Liver (tissue), 9 donors: ENCODE results near the gene FHDC1. TPM values are rescaled to one million over a fixed set of nuclear protein-coding genes. Genes with fewer than 3 reads are reported as not detected.

Experiments
- DNase-seq: peaks from one replicate; pipeline ENCODE4 v3.0.0-alpha.2; 2017; ENCODE audit warnings: low spot score
- H3K27ac ChIP-seq, 2 donors: one replicate each; pipeline ENCODE4 v1.7.0; 2013; ENCODE audit warnings: inconsistent platforms in 2 of 2, low read length in 2 of 2, control low read depth in 1 of 2, low read depth in 1 of 2, mild to moderate bottlenecking in 1 of 2
- H3K27me3 ChIP-seq, 4 donors: one replicate each; pipeline versions ENCODE4 v1.6.1 to v1.7.0; 2013; ENCODE audit warnings: low read length in 3 of 4, inconsistent platforms in 1 of 4, mild to moderate bottlenecking in 1 of 4, moderate library complexity in 1 of 4; ENCODE audit not compliant: control insufficient read depth in 4 of 4, insufficient read depth in 4 of 4
- H3K36me3 ChIP-seq, 4 donors: one replicate each; pipeline versions ENCODE4 v1.6.1 to v1.7.0; 2013; ENCODE audit warnings: low read length in 3 of 4, mild to moderate bottlenecking in 3 of 4, low read depth in 1 of 4, moderate library complexity in 1 of 4; ENCODE audit not compliant: control insufficient read depth in 4 of 4, insufficient read depth in 3 of 4
- H3K4me1 ChIP-seq, 4 donors: one replicate each; pipeline versions ENCODE4 v1.6.1 to v1.7.0; 2013; ENCODE audit warnings: low read length in 3 of 4, mild to moderate bottlenecking in 3 of 4, moderate library complexity in 1 of 4; ENCODE audit not compliant: control insufficient read depth in 4 of 4, insufficient read depth in 4 of 4
- H3K4me3 ChIP-seq, 3 donors: one replicate each; pipeline versions ENCODE4 v1.6.1 to v1.7.0; 2013; ENCODE audit warnings: low read length in 3 of 3, control low read depth in 1 of 3, low read depth in 1 of 3, mild to moderate bottlenecking in 1 of 3
- H3K9ac ChIP-seq, 2 donors: one replicate each; pipeline ENCODE4 v1.7.0; 2013; ENCODE audit warnings: low read length in 2 of 2, mild to moderate bottlenecking in 2 of 2, moderate library complexity in 2 of 2, control low read depth in 1 of 2, low read depth in 1 of 2
- H3K9me3 ChIP-seq, 4 donors: one replicate each; pipeline versions ENCODE4 v1.6.1 to v1.7.0; 2013; ENCODE audit warnings: low read length in 3 of 4; ENCODE audit not compliant: control insufficient read depth in 4 of 4
- ATF3 ChIP-seq: IDR thresholded peaks from 2 replicates; pipeline ENCODE4 v1.6.1; 2016; ENCODE audit warnings: antibody characterized with exemption
- CTCF ChIP-seq: fragments of 150-350 bp; IDR thresholded peaks from 2 replicates; pipeline ENCODE4 v1.5.1; 2017; ENCODE audit warnings: improper control_type of control experiment, low read depth, low read length; ENCODE audit not compliant: missing input control
- FOXA1 ChIP-seq: IDR thresholded peaks from 2 replicates; pipeline ENCODE4 v1.6.1; 2016; ENCODE audit warnings: antibody characterized with exemption
- FOXA2 ChIP-seq: IDR thresholded peaks from 2 replicates; pipeline ENCODE4 v1.6.1; 2016; ENCODE audit warnings: antibody characterized with exemption
- GABPA ChIP-seq, 2 donors: IDR thresholded peaks in 1 of 2; conservative IDR thresholded peaks in 1 of 2; 2 replicates each; pipeline ENCODE4 v1.6.1; 2016; ENCODE audit warnings: antibody characterized with exemption in 2 of 2, mild to moderate bottlenecking in 1 of 2, moderate library complexity in 1 of 2
- HNF4A ChIP-seq, 2 donors: conservative IDR thresholded peaks; 2 replicates each; pipeline ENCODE4 v1.6.1; 2016; ENCODE audit warnings: antibody characterized with exemption in 2 of 2, mild to moderate bottlenecking in 2 of 2
- HNF4G ChIP-seq: IDR thresholded peaks from 2 replicates; pipeline ENCODE4 v1.6.1; 2016; ENCODE audit warnings: antibody characterized with exemption
- JUND ChIP-seq, 2 donors: IDR thresholded peaks; 2 replicates each; pipeline ENCODE4 v1.6.1; 2016; ENCODE audit warnings: antibody characterized with exemption in 2 of 2
- MAX ChIP-seq: IDR thresholded peaks from 2 replicates; pipeline ENCODE4 v1.6.1; 2016; ENCODE audit warnings: antibody characterized with exemption
- NR2F2 ChIP-seq: IDR thresholded peaks from 2 replicates; pipeline ENCODE4 v1.6.1; 2016; ENCODE audit warnings: antibody characterized with exemption
- RAD21 ChIP-seq, 2 donors: IDR thresholded peaks; 2 replicates each; pipeline ENCODE4 v1.6.1; 2016; ENCODE audit warnings: antibody characterized with exemption in 2 of 2, mild to moderate bottlenecking in 2 of 2
- REST ChIP-seq: IDR thresholded peaks from 2 replicates; pipeline ENCODE4 v1.6.1; 2016; ENCODE audit warnings: antibody characterized with exemption, mild to moderate bottlenecking
- RXRA ChIP-seq, 2 donors: IDR thresholded peaks; 2 replicates each; pipeline ENCODE4 v1.6.1; 2017 to 2018; ENCODE audit warnings: antibody characterized with exemption in 2 of 2, mild to moderate bottlenecking in 1 of 2
- SP1 ChIP-seq: IDR thresholded peaks from 2 replicates; pipeline ENCODE4 v1.6.1; 2018; ENCODE audit warnings: antibody characterized with exemption, mild to moderate bottlenecking
- TAF1 ChIP-seq: conservative IDR thresholded peaks from 2 replicates; pipeline ENCODE4 v1.6.1; 2016; ENCODE audit warnings: antibody characterized with exemption, mild to moderate bottlenecking
- YY1 ChIP-seq: IDR thresholded peaks from 2 replicates; pipeline ENCODE4 v1.6.1; 2016; ENCODE audit warnings: antibody characterized with exemption, mild to moderate bottlenecking
- ZBTB33 ChIP-seq: IDR thresholded peaks from 2 replicates; pipeline ENCODE4 v1.6.1; 2016; ENCODE audit warnings: antibody characterized with exemption
- WGBS: extraction: QIAGEN DNeasy Blood & Tissue Kit; methylation state at CpG from one replicate; pipeline ENCODE4 v1.1.7; 2013; 5-methylcytosine and 5-hydroxymethylcytosine counted together
- polyA plus RNA-seq, 2 donors: library from polyadenylated mRNA; stranded (reverse) in 1 of 2; unstranded in 1 of 2; fragments of 200-250 nt in 1 of 2; fragments of >200 nt in 1 of 2; fragmentation: Nextera tagmentation in 1 of 2; extraction: Ambion mirVana in 1 of 2; gene quantifications; one replicate each; pipeline versions ENCODE4 v1.2.1 to v1.2.3, GENCODE V29; 2013 to 2015
- total RNA-seq, 2 donors: library from RNA; depleted of rRNA; stranded (reverse); fragments of >200 nt; gene quantifications; one replicate each; pipeline ENCODE4 v1.2.3, GENCODE V29; 2014
- donor health status: healthy.
- donor health status: healthy.
- donor health status: healthy.
- donor health status: healthy.
- donor health status: healthy.

FHDC1 gene
- total and polyA plus RNA-seq, 4 donors, result 0.06 to 33.0 (median 0.11) TPM

GRCh38 chr4:152976212-152976761 lies 40.2 kb downstream of the FHDC1 start:
- TF ChIP-seq ATF3, result no peak
- no peak for TF ChIP-seq HNF4A (conservative IDR thresholded peaks at IDR 0.05)
- no peak for TF ChIP-seq MAX
- TF ChIP-seq FOXA1, result no peak
- no peak for TF ChIP-seq CTCF
- no peak for TF ChIP-seq NR2F2
- no peak for TF ChIP-seq YY1
- TF ChIP-seq HNF4G, result no peak
- no peak for TF ChIP-seq SP1
- TF ChIP-seq FOXA2, result no peak
- no peak for TF ChIP-seq JUND (IDR thresholded peaks at IDR 0.05)
- no peak for TF ChIP-seq ZBTB33
- no peak for TF ChIP-seq RXRA (IDR thresholded peaks at IDR 0.05)
- no peak for TF ChIP-seq REST
- no peak for TF ChIP-seq TAF1
- TF ChIP-seq GABPA (IDR thresholded peaks at IDR 0.05 in 1 of 2, conservative IDR thresholded peaks at IDR 0.05 in 1 of 2), result no peak
- TF ChIP-seq RAD21 (IDR thresholded peaks at IDR 0.05), result no peak
- H3K9ac ChIP-seq, result no peak overlapping the region
- no peak overlapping the region for H3K27ac ChIP-seq
- H3K4me1 ChIP-seq, result no peaks in the 10 kb centered on the region
- WGBS, result 92% methylated on average over 28 of the region's 28 CpGs
- H3K9me3 ChIP-seq, result no peaks in the 10 kb centered on the region
- no peaks in the 10 kb centered on the region for H3K36me3 ChIP-seq
- no peak overlapping the region for H3K4me3 ChIP-seq
- H3K27me3 ChIP-seq, result no peaks in the 10 kb centered on the region
- no peak for DNase-seq
